ENCODE data around the gene REEP1.

REEP1 gene

GRCh38 chr2:86300496-86300895 lies 36.9 kb downstream of the REEP1 start:
- TF ChIP-seq TAF1 (IDR thresholded peaks at IDR 0.05; ENCODE audit: low read depth, low read length) (no peak), PAX5 (IDR thresholded peaks at IDR 0.05; ENCODE audit: insufficient read depth, low read length, severe bottlenecking) (no peak), SPI1 (IDR thresholded peaks at IDR 0.05; ENCODE audit: low read depth, low read length) (no peak), POLR2A (IDR thresholded peaks at IDR 0.05; ENCODE audit: low read depth, low read length) (no peak), POLR2AphosphoS5 (IDR thresholded peaks at IDR 0.05; ENCODE audit: low read depth, low read length) (no peak), POU2F2 (IDR thresholded peaks at IDR 0.05; ENCODE audit: low read depth, low read length) (no peak)
- DNase-seq (ENCODE audit: insufficient read length, low spot score) (no peak), FAIRE-seq (no peak)

GRCh38 chr2:86298411-86299390 lies 38.7 kb downstream of the REEP1 start:
- DNase-seq (ENCODE audit: insufficient read length, low spot score) (no peak), FAIRE-seq (no peak)
- TF ChIP-seq PAX5 (IDR thresholded peaks at IDR 0.05; ENCODE audit: insufficient read depth, low read length, severe bottlenecking) (no peak), SPI1 (IDR thresholded peaks at IDR 0.05; ENCODE audit: low read depth, low read length) (no peak), TAF1 (IDR thresholded peaks at IDR 0.05; ENCODE audit: low read depth, low read length) (no peak), POLR2AphosphoS5 (IDR thresholded peaks at IDR 0.05; ENCODE audit: low read depth, low read length) (no peak), POLR2A (IDR thresholded peaks at IDR 0.05; ENCODE audit: low read depth, low read length) (no peak), POU2F2 (IDR thresholded peaks at IDR 0.05; ENCODE audit: low read depth, low read length) (no peak)

GRCh38 chr2:86297382-86298147 lies 39.9 kb downstream of the REEP1 start:
- FAIRE-seq (peak; percentile 20), DNase-seq (ENCODE audit: insufficient read length, low spot score) (no peak)
- TF ChIP-seq POU2F2 (IDR thresholded peaks at IDR 0.05; ENCODE audit: low read depth, low read length) (no peak), POLR2AphosphoS5 (IDR thresholded peaks at IDR 0.05; ENCODE audit: low read depth, low read length) (no peak), POLR2A (IDR thresholded peaks at IDR 0.05; ENCODE audit: low read depth, low read length) (no peak), SPI1 (IDR thresholded peaks at IDR 0.05; ENCODE audit: low read depth, low read length) (no peak), TAF1 (IDR thresholded peaks at IDR 0.05; ENCODE audit: low read depth, low read length) (no peak), PAX5 (IDR thresholded peaks at IDR 0.05; ENCODE audit: insufficient read depth, low read length, severe bottlenecking) (no peak)

- no peak for DNase-seq (ENCODE audit: insufficient read length, low spot score)
These were observed 40.5 kb downstream of the REEP1 start for GRCh38 chr2:86296947-86297346.

GRCh38 chr2:86295066-86295465 lies 42.4 kb downstream of the REEP1 start:
- TF ChIP-seq PAX5 (IDR thresholded peaks at IDR 0.05; ENCODE audit: insufficient read depth, low read length, severe bottlenecking) = no peak
- TF ChIP-seq TAF1 (IDR thresholded peaks at IDR 0.05; ENCODE audit: low read depth, low read length) = no peak
- no peak for TF ChIP-seq POLR2A (IDR thresholded peaks at IDR 0.05; ENCODE audit: low read depth, low read length)
- TF ChIP-seq SPI1 (IDR thresholded peaks at IDR 0.05; ENCODE audit: low read depth, low read length) = no peak
- TF ChIP-seq POU2F2 (IDR thresholded peaks at IDR 0.05; ENCODE audit: low read depth, low read length) = no peak
- TF ChIP-seq POLR2AphosphoS5 (IDR thresholded peaks at IDR 0.05; ENCODE audit: low read depth, low read length) = no peak
- no peak for DNase-seq (ENCODE audit: insufficient read length, low spot score)
- no peak for FAIRE-seq

More at GRCh38 chr2:86296947-86297346, 40.5 kb downstream of the REEP1 start:
- no peak for TF ChIP-seq POLR2A (IDR thresholded peaks at IDR 0.05; ENCODE audit: low read depth, low read length)
- TF ChIP-seq SPI1 (IDR thresholded peaks at IDR 0.05; ENCODE audit: low read depth, low read length) = no peak
- TF ChIP-seq TAF1 (IDR thresholded peaks at IDR 0.05; ENCODE audit: low read depth, low read length) = no peak
- TF ChIP-seq POU2F2 (IDR thresholded peaks at IDR 0.05; ENCODE audit: low read depth, low read length) = no peak
- TF ChIP-seq PAX5 (IDR thresholded peaks at IDR 0.05; ENCODE audit: insufficient read depth, low read length, severe bottlenecking) = no peak
- no peak for TF ChIP-seq POLR2AphosphoS5 (IDR thresholded peaks at IDR 0.05; ENCODE audit: low read depth, low read length)
- FAIRE-seq = no peak

- no peak for DNase-seq (ENCODE audit: insufficient read length, low spot score)
- FAIRE-seq = no peak
- TF ChIP-seq PAX5 (IDR thresholded peaks at IDR 0.05; ENCODE audit: insufficient read depth, low read length, severe bottlenecking) (no peak), TAF1 (IDR thresholded peaks at IDR 0.05; ENCODE audit: low read depth, low read length) (no peak), POLR2A (IDR thresholded peaks at IDR 0.05; ENCODE audit: low read depth, low read length) (no peak), SPI1 (IDR thresholded peaks at IDR 0.05; ENCODE audit: low read depth, low read length) (no peak), POLR2AphosphoS5 (IDR thresholded peaks at IDR 0.05; ENCODE audit: low read depth, low read length) (no peak), POU2F2 (IDR thresholded peaks at IDR 0.05; ENCODE audit: low read depth, low read length) (no peak)
These were observed 43.8 kb downstream of the REEP1 start for GRCh38 chr2:86293612-86294011.

GRCh38 chr2:86292571-86293515 lies 44.6 kb downstream of the REEP1 start:
- FAIRE-seq (no peak), DNase-seq (ENCODE audit: insufficient read length, low spot score) (no peak)
- TF ChIP-seq TAF1 (IDR thresholded peaks at IDR 0.05; ENCODE audit: low read depth, low read length) = no peak
- no peak for TF ChIP-seq PAX5 (IDR thresholded peaks at IDR 0.05; ENCODE audit: insufficient read depth, low read length, severe bottlenecking)
- TF ChIP-seq POU2F2 (IDR thresholded peaks at IDR 0.05; ENCODE audit: low read depth, low read length) = no peak
- TF ChIP-seq POLR2AphosphoS5 (IDR thresholded peaks at IDR 0.05; ENCODE audit: low read depth, low read length) = no peak
- TF ChIP-seq SPI1 (IDR thresholded peaks at IDR 0.05; ENCODE audit: low read depth, low read length) = no peak
- no peak for TF ChIP-seq POLR2A (IDR thresholded peaks at IDR 0.05; ENCODE audit: low read depth, low read length)

- DNase-seq (ENCODE audit: insufficient read length, low spot score) = no peak
- TF ChIP-seq POU2F2 (IDR thresholded peaks at IDR 0.05; ENCODE audit: low read depth, low read length) (no peak), POLR2AphosphoS5 (IDR thresholded peaks at IDR 0.05; ENCODE audit: low read depth, low read length) (no peak)
- no peak for FAIRE-seq
These were observed 46.1 kb downstream of the REEP1 start for GRCh38 chr2:86291328-86291662.
